ENCODE results near the gene KRTAP10-7. TPM values are rescaled to one million over a fixed set of nuclear protein-coding genes. Genes with fewer than 3 reads are reported as not detected.
"Not testable (repeated sequence)": the region's sequence is repeated elsewhere in the genome, so short reads cannot be mapped to it uniquely, and the experiment has no call there.

KRTAP10-7 gene
- total RNA-seq, 2 experiments from 2014 or later = not detected

GRCh38 chr21:44638506-44639330 is 38.3 kb downstream of the KRTAP10-7 start:
- H3K4me1 Mint-ChIP-seq (ENCODE audit: low read depth); DNase-seq; H3K36me3 Mint-ChIP-seq (ENCODE audit: low read depth); H3K4me3 Mint-ChIP-seq; H3K27me3 Mint-ChIP-seq (ENCODE audit: low read depth); H3K27ac Mint-ChIP-seq; CTCF ChIA-PET; intact Hi-C loops (cut with micrococcal nuclease): not testable (repeated sequence)
- H3K9me3 Mint-ChIP-seq = peaks cover 15% of the 10 kb centered on the region

GRCh38 chr21:44639331-44639655 is 38.9 kb downstream of the KRTAP10-7 start:
- Mint-ChIP-seq H3K4me3 (no peak overlapping the region), H3K4me1 (ENCODE audit: low read depth) (peaks cover 3% of the 10 kb centered on the region), H3K27me3 (ENCODE audit: low read depth) (no peaks in the 10 kb centered on the region), H3K36me3 (ENCODE audit: low read depth) (peaks cover 4% of the 10 kb centered on the region), H3K9me3 (peaks cover 21% of the 10 kb centered on the region), H3K27ac (no peak overlapping the region)
- intact Hi-C loops (cut with micrococcal nuclease) = no loop called here
- no peak for DNase-seq
- CTCF ChIA-PET = no interaction called here

GRCh38 chr21:44640761-44641160 is 40.4 kb downstream of the KRTAP10-7 start:
- no peak overlapping the region for H3K4me3 Mint-ChIP-seq
- H3K4me1 Mint-ChIP-seq (ENCODE audit: low read depth) = peaks cover 3% of the 10 kb centered on the region
- H3K27ac Mint-ChIP-seq = no peak overlapping the region
- DNase-seq = no peak
- H3K36me3 Mint-ChIP-seq (ENCODE audit: low read depth) = peaks cover 9% of the 10 kb centered on the region
- H3K9me3 Mint-ChIP-seq = peaks cover 30% of the 10 kb centered on the region
- CTCF ChIA-PET = no interaction called here
- intact Hi-C loops (cut with micrococcal nuclease) = no loop called here
- H3K27me3 Mint-ChIP-seq (ENCODE audit: low read depth) = no peaks in the 10 kb centered on the region

GRCh38 chr21:44643741-44644310 is 43.4 kb downstream of the KRTAP10-7 start:
- H3K4me1 Mint-ChIP-seq (ENCODE audit: low read depth) = peaks cover 6% of the 10 kb centered on the region
- peaks cover 9% of the 10 kb centered on the region for H3K36me3 Mint-ChIP-seq (ENCODE audit: low read depth)
- peaks cover 30% of the 10 kb centered on the region for H3K9me3 Mint-ChIP-seq
- no peak overlapping the region for H3K27ac Mint-ChIP-seq
- no peaks in the 10 kb centered on the region for H3K27me3 Mint-ChIP-seq (ENCODE audit: low read depth)
- no peak overlapping the region for H3K4me3 Mint-ChIP-seq
- CTCF ChIA-PET = no interaction called here
- DNase-seq = no peak
- intact Hi-C loops (cut with micrococcal nuclease) = no loop called here

- peaks cover 9% of the 10 kb centered on the region for H3K36me3 Mint-ChIP-seq (ENCODE audit: low read depth)
- intact Hi-C loops (cut with micrococcal nuclease) = no loop called here
Measured at GRCh38 chr21:44644878-44645277, 44.5 kb downstream of the KRTAP10-7 start.

GRCh38 chr21:44646366-44647221 is 46.2 kb downstream of the KRTAP10-7 start, which contains the start of gene KRTAP10-11:
Gene KRTAP10-11, plus strand, starts transcription at chr21:44646414. Its CDS starts 45 bp downstream, at chr21:44646459.
- DNase-seq; H3K27me3 Mint-ChIP-seq (ENCODE audit: low read depth); H3K27ac Mint-ChIP-seq; intact Hi-C loops (cut with micrococcal nuclease); H3K4me1 Mint-ChIP-seq (ENCODE audit: low read depth); H3K36me3 Mint-ChIP-seq (ENCODE audit: low read depth); H3K4me3 Mint-ChIP-seq; CTCF ChIA-PET: not testable (repeated sequence)
- H3K9me3 Mint-ChIP-seq = peaks cover 24% of the 10 kb centered on the region

More at GRCh38 chr21:44644878-44645277, 44.5 kb downstream of the KRTAP10-7 start:
- CTCF ChIA-PET = no interaction called here
- DNase-seq = no peak
- H3K27ac Mint-ChIP-seq = no peak overlapping the region
- peaks cover 30% of the 10 kb centered on the region for H3K9me3 Mint-ChIP-seq
- no peaks in the 10 kb centered on the region for H3K27me3 Mint-ChIP-seq (ENCODE audit: low read depth)
- H3K4me3 Mint-ChIP-seq = no peak overlapping the region
- H3K4me1 Mint-ChIP-seq (ENCODE audit: low read depth) = peaks cover 6% of the 10 kb centered on the region

GRCh38 chr21:44647222-44647552 is 46.8 kb downstream of the KRTAP10-7 start:
- Mint-ChIP-seq H3K27me3 (ENCODE audit: low read depth) (no peaks in the 10 kb centered on the region), H3K27ac (no peak overlapping the region), H3K36me3 (ENCODE audit: low read depth) (peaks cover 9% of the 10 kb centered on the region), H3K9me3 (peaks cover 24% of the 10 kb centered on the region), H3K4me1 (ENCODE audit: low read depth) (peaks cover 6% of the 10 kb centered on the region), H3K4me3 (no peak overlapping the region)
- CTCF ChIA-PET = no interaction called here
- intact Hi-C loops (cut with micrococcal nuclease) = no loop called here
- no peak for DNase-seq

- Mint-ChIP-seq H3K9me3 (peaks cover 16% of the 10 kb centered on the region), H3K27ac (no peak overlapping the region), H3K4me1 (ENCODE audit: low read depth) (peaks cover 9% of the 10 kb centered on the region), H3K36me3 (ENCODE audit: low read depth) (peaks cover 9% of the 10 kb centered on the region), H3K4me3 (no peak overlapping the region), H3K27me3 (ENCODE audit: low read depth) (no peaks in the 10 kb centered on the region)
- intact Hi-C loops (cut with micrococcal nuclease) = no loop called here
- CTCF ChIA-PET = interaction anchor here (1.2 kb wide), 1 partner anchor 9 kb away, joined by 3 read pairs; the partner anchor contains the start of gene KRTAP12-3
- DNase-seq = no peak
Measured at GRCh38 chr21:44648557-44649311, 48.3 kb downstream of the KRTAP10-7 start.

GRCh38 chr21:44649521-44650100 is 49.2 kb downstream of the KRTAP10-7 start:
- H3K4me3 Mint-ChIP-seq = no peak overlapping the region
- CTCF ChIA-PET = interaction anchor here (1.2 kb wide), 1 partner anchor 8 kb away, joined by 3 read pairs; the partner anchor contains the start of gene KRTAP12-3
- H3K9me3 Mint-ChIP-seq = peaks cover 10% of the 10 kb centered on the region
- DNase-seq = no peak
- peaks cover 16% of the 10 kb centered on the region for H3K4me1 Mint-ChIP-seq (ENCODE audit: low read depth)
- peaks cover 4% of the 10 kb centered on the region for H3K36me3 Mint-ChIP-seq (ENCODE audit: low read depth)
- intact Hi-C loops (cut with micrococcal nuclease) = no loop called here
- H3K27ac Mint-ChIP-seq = no peak overlapping the region
- no peaks in the 10 kb centered on the region for H3K27me3 Mint-ChIP-seq (ENCODE audit: low read depth)

- Mint-ChIP-seq H3K4me1 (ENCODE audit: low read depth) (peaks cover 25% of the 10 kb centered on the region), H3K27me3 (ENCODE audit: low read depth) (no peaks in the 10 kb centered on the region), H3K9me3 (peaks cover 7% of the 10 kb centered on the region), H3K4me3 (no peak overlapping the region), H3K36me3 (ENCODE audit: low read depth) (no peaks in the 10 kb centered on the region), H3K27ac (no peak overlapping the region)
- intact Hi-C loops (cut with micrococcal nuclease) = no loop called here
- DNase-seq = no peak
- CTCF ChIA-PET = no interaction called here
Measured at GRCh38 chr21:44650265-44650972, 50.0 kb downstream of the KRTAP10-7 start.

GRCh38 chr21:44650973-44651675 is 50.7 kb downstream of the KRTAP10-7 start:
- no peak overlapping the region for H3K27ac Mint-ChIP-seq
- intact Hi-C loops (cut with micrococcal nuclease) = no loop called here
- peaks cover 25% of the 10 kb centered on the region for H3K4me1 Mint-ChIP-seq (ENCODE audit: low read depth)
- H3K27me3 Mint-ChIP-seq (ENCODE audit: low read depth) = no peaks in the 10 kb centered on the region
- CTCF ChIA-PET = no interaction called here
- no peak for DNase-seq
- peaks cover 13% of the 10 kb centered on the region for H3K9me3 Mint-ChIP-seq
- H3K4me3 Mint-ChIP-seq = no peak overlapping the region
- H3K36me3 Mint-ChIP-seq (ENCODE audit: low read depth) = peaks cover under 1% of the 10 kb centered on the region
